ENCODE measurements around the gene SV2B. TPM values are rescaled to one million over a fixed set of nuclear protein-coding genes. Genes with fewer than 3 reads are reported as not detected.

SV2B gene
- total RNA-seq, 1 experiment from 2014 or later: 1.4 TPM

GRCh38 chr15:91196768-91197167, 96.7 kb downstream of the SV2B start:
- Mint-ChIP-seq H3K27ac (no peak overlapping the region), H3K36me3 (no peaks in the 10 kb centered on the region), H3K4me3 (no peak overlapping the region), H3K4me1 (peaks cover 3% of the 10 kb centered on the region; the same call in 1 of the 2 replicates), H3K27me3 (ENCODE audit: low read depth) (no peaks in the 10 kb centered on the region), H3K9me3 (no peaks in the 10 kb centered on the region; the same call in 1 of the 2 replicates)
- TF ChIP-seq, protein P1, sequence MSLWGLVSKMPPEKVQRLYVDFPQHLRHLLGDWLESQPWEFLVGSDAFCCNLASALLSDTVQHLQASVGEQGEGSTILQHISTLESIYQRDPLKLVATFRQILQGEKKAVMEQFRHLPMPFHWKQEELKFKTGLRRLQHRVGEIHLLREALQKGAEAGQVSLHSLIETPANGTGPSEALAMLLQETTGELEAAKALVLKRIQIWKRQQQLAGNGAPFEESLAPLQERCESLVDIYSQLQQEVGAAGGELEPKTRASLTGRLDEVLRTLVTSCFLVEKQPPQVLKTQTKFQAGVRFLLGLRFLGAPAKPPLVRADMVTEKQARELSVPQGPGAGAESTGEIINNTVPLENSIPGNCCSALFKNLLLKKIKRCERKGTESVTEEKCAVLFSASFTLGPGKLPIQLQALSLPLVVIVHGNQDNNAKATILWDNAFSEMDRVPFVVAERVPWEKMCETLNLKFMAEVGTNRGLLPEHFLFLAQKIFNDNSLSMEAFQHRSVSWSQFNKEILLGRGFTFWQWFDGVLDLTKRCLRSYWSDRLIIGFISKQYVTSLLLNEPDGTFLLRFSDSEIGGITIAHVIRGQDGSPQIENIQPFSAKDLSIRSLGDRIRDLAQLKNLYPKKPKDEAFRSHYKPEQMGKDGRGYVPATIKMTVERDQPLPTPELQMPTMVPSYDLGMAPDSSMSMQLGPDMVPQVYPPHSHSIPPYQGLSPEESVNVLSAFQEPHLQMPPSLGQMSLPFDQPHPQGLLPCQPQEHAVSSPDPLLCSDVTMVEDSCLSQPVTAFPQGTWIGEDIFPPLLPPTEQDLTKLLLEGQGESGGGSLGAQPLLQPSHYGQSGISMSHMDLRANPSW (CRISPR knock-in tag; conservative IDR thresholded peaks at IDR 0.05; ENCODE audit: low read depth): no peak
- TF ChIP-seq AFF4 (CRISPR knock-in tag; IDR thresholded peaks at IDR 0.05; ENCODE audit: borderline replicate concordance) (no peak), ZNF671 (CRISPR knock-in tag; IDR thresholded peaks at IDR 0.05) (no peak), SP1 (CRISPR knock-in tag; conservative IDR thresholded peaks at IDR 0.05) (no peak), ARID4B (CRISPR knock-in tag; IDR thresholded peaks at IDR 0.05; ENCODE audit: borderline replicate concordance) (no peak), IRF1 (CRISPR knock-in tag; IDR thresholded peaks at IDR 0.05) (no peak)
- TF ChIP-seq, protein P2, sequence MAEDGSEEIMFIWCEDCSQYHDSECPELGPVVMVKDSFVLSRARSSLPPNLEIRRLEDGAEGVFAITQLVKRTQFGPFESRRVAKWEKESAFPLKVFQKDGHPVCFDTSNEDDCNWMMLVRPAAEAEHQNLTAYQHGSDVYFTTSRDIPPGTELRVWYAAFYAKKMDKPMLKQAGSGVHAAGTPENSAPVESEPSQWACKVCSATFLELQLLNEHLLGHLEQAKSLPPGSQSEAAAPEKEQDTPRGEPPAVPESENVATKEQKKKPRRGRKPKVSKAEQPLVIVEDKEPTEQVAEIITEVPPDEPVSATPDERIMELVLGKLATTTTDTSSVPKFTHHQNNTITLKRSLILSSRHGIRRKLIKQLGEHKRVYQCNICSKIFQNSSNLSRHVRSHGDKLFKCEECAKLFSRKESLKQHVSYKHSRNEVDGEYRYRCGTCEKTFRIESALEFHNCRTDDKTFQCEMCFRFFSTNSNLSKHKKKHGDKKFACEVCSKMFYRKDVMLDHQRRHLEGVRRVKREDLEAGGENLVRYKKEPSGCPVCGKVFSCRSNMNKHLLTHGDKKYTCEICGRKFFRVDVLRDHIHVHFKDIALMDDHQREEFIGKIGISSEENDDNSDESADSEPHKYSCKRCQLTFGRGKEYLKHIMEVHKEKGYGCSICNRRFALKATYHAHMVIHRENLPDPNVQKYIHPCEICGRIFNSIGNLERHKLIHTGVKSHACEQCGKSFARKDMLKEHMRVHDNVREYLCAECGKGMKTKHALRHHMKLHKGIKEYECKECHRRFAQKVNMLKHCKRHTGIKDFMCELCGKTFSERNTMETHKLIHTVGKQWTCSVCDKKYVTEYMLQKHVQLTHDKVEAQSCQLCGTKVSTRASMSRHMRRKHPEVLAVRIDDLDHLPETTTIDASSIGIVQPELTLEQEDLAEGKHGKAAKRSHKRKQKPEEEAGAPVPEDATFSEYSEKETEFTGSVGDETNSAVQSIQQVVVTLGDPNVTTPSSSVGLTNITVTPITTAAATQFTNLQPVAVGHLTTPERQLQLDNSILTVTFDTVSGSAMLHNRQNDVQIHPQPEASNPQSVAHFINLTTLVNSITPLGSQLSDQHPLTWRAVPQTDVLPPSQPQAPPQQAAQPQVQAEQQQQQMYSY (CRISPR knock-in tag; IDR thresholded peaks at IDR 0.05): no peak
- TF ChIP-seq, protein P3, sequence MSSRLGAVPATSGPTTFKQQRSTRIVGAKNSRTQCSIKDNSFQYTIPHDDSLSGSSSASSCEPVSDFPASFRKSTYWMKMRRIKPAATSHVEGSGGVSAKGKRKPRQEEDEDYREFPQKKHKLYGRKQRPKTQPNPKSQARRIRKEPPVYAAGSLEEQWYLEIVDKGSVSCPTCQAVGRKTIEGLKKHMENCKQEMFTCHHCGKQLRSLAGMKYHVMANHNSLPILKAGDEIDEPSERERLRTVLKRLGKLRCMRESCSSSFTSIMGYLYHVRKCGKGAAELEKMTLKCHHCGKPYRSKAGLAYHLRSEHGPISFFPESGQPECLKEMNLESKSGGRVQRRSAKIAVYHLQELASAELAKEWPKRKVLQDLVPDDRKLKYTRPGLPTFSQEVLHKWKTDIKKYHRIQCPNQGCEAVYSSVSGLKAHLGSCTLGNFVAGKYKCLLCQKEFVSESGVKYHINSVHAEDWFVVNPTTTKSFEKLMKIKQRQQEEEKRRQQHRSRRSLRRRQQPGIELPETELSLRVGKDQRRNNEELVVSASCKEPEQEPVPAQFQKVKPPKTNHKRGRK (CRISPR knock-in tag; IDR thresholded peaks at IDR 0.05; ENCODE audit: borderline replicate concordance): no peak
- CTCF ChIA-PET: no interaction called here
- DNase-seq (ENCODE audit: low spot score) (no peak), ATAC-seq (no peak)
- POLR2A ChIA-PET: no interaction called here

Data from WTC11 (cell line).